Non-pigmented ciliary epithelial cell (primary cell): ENCODE results near the gene ABCB10.
A peak's percentile ranks its signal among the peaks of the same experiment; 100 is the strongest.
"Not testable (repeated sequence)": the region's sequence is repeated elsewhere in the genome, so short reads cannot be mapped to it uniquely, and the experiment has no call there.

Experiments
- DNase-seq: peaks from one replicate; pipeline ENCODE4 v3.0.0-alpha.2; 2010; ENCODE audit warnings: low read depth

Gene ABCB10

GRCh38 chr1:229570891-229571516 lies 12.5 kb upstream of the ABCB10 start:
- DNase-seq: no peak

GRCh38 chr1:229570305-229570704 lies 11.8 kb upstream of the ABCB10 start:
- DNase-seq: no peak

GRCh38 chr1:229567109-229567868 lies 8.8 kb upstream of the ABCB10 start:
- no peak for DNase-seq

DNA sequence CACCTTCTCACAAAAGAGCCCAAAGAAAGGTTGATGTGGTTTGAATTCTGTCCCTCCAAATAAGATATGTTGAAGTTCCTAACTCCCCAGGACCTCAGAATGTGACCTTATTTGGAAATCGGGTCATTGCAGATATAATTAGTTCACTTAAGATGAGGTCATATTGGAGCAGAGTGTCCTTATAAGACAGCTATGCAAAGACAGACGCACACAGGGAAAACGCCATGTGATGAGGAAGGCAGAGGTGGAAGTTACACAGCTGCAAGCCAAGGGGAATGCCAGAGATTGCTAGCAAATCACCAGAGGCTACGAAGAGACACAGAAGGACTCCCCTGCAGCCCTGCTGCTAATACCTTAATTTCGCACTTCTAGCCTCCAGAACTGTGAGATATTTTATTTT lies 5.2 kb upstream of the ABCB10 start:
- DNase-seq: peak; percentile 54

DNA sequence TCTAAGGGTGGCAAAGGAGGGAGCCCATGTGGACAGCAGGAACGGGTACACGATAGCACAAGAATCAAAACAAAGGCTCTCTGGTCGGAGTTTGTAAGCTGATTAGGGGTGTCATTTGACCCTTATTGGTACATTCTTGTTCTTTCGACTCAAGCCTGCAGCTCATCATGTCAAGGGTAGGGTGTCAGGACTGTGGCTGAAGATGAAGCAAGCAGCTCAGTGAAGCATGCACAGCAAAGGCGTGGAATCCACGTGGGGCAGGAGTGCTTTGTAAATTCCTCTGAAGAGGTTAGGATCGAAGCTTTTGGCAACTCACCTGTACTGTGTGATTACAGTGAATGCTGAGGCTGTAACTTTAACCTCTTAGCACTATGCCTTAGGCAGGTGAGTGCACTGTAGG lies 4.7 kb upstream of the ABCB10 start:
- no peak for DNase-seq

- DNase-seq: no peak
These were observed 4.2 kb upstream of the ABCB10 start for GRCh38 chr1:229562686-229563085.

- DNase-seq: no peak
These were observed 2.6 kb upstream of the ABCB10 start for GRCh38 chr1:229561141-229561540.

GRCh38 chr1:229560124-229560523 lies 1.6 kb upstream of the ABCB10 start:
- DNase-seq: not testable (repeated sequence)

DNA sequence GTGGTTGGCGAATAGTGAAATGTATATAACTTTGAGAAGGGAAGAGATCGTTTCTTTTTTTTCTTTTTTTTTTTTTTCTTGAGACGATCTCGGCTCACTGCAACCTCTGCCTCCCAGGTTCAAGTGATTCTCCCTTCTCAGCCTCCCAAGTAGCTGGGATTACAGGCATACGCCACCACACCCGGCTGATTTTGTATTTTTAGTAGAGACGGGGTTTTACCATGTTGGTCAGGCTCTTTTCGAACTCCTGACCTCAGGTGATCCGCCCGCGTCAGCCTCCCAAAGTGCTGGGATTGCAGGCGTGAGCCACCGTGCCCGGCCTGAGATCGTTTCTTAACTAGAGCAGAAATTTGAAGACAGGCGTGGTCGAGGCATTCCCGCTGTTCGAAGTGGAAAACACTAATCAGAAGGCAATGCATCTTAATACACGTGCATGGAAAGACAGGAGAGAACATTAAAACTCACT lies 862 bp upstream of the ABCB10 start:
- DNase-seq: not testable (repeated sequence)

GRCh38 chr1:229557913-229558414 lies 543 bp downstream of the ABCB10 start:
- DNase-seq: no peak

DNA sequence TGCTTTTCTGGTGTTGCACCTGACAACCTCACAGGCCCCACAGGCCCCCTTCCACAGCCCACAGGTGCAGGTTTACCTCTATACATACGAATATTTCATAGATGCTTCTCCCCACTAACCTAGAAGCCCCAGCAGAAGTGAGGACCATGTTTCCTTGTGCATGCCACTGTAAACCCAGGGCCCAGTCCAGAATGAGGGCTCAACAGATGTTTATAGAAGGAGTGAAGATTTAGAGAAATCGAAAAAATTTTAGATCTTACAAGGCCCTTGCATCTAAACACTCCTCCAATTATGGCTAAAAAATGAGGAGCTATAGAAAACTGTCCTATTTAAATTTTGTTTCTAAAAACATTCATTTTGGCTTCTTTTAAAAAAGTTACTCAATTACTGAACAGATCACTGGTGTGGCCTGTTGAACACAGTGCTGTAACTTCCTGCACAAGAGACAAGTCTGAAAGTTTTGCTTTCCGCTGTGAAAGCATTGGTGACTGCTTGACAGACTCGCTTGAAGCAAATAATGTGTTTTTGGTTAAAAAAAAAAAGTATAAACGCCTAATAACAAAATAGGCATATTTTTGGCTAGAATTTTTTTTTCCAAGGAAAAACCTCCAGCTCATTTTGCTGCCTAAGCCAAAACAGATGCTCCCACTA lies 1.2 kb downstream of the ABCB10 start:
- DNase-seq: no peak

DNA sequence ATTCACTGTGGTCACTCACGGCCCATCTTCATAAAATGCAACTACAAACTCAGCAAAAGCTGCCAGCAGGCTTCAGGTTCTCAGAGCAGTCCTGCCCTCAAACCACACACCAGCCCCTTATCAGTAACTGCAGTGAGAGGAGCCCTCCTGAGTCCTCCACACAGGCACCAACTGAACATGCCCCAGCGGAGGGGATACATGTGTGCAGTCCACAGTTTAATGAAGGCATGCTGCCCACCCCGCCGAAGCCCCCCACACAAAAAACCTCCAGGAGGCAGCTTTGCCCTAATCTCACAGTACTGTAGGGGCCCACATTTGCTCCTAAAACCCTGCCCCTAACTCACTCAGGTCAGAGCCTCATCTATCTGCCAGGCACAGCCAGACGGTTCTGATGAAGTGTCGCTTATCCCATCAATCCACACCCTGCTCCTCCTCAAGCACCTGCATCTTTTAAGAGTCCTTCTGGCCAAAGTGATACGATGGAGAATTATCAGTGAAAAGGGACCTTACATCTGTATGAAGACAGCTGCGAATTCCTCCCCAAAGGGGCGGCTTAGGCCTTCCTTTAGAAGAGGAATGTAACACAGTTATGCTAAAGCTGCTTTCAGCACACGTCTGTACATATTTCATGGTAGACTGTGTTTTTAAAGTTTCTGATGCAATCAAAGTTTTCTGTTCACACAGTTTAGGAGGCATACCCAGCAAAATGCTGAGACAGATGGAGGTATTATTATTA lies 3.5 kb downstream of the ABCB10 start:
- DNase-seq: no peak

DNA sequence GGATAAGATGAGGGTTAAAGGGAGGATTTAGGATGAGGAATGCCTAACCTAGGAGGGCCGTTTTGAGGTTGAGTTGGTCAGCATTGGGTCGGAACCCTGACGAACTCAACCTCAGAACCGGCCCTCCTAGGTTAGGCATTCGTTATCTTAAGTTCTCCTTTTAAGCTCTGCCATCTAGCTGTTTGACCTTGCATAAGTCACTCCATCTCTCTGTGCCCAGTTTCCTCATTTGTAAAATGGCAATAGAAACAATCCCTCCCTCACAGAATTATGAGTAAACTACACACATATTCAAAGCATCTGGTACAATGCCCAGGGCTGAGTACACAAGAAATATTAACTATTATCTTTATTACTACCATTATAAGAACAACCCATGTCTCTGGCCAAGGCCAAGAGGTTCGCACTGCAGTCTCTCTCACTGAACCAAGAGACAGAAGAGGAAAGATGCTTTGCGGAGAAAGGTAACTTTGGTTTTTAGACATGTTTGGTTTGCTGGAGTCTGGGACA lies 4.8 kb downstream of the ABCB10 start:
- no peak for DNase-seq

GRCh38 chr1:229552732-229553131 lies 5.8 kb downstream of the ABCB10 start:
- no peak for DNase-seq

DNA sequence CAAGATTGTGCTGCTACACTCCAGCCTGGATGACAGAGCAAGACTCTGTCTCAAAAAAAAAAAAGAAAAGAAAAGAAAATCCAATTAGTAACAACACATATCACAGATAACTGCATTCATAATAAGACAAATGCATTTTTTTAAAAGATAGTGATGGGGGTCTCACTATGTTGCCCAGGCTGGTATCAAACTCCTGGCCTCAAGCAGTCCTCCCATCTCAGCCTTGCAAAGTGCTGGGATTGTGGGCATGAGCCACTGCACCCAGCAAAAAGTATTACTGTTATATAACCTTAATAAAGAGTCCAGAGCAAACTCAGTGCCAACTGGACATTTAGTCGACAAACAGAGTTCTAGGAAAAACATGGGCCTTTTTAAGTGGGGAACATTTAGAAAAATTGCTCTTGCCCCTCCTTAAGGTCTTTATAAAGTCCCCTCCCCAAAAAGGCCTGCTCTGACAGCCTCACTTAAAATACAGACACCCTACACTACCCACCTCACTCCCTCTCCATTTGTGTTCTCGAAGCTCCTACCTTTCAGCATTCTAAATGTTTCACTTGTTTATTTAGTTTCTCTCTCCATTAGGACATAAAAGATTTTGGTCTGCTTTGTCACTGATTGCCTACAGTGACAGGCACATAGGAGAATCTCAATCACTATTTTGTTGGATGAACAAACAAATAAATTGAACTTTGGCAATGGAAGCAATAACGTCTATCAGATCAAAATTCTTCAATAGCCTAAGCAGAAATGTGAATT lies 7.5 kb downstream of the ABCB10 start:
- DNase-seq: no peak

DNA sequence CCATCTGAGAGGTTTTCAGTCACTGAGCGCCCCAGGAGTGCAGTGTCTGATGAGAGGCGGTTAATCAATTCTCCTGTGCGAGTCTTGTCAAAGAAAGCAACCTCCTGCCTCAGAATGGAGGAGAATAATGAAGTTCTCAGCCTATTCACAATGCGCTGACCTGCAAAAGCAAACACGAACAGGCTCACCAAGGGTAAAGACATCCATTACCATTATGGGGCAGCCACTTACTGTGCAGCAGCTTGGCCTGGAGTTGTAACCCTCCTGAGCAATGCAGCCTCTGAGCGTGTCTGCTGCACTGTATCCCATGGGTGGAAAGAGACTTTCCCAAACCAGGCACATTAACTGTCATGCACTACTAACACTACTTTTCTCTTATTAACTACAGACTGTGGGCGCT lies 11.0 kb downstream of the ABCB10 start:
- DNase-seq: no peak

GRCh38 chr1:229544587-229544986 lies 13.9 kb downstream of the ABCB10 start:
- DNase-seq: no peak

DNA sequence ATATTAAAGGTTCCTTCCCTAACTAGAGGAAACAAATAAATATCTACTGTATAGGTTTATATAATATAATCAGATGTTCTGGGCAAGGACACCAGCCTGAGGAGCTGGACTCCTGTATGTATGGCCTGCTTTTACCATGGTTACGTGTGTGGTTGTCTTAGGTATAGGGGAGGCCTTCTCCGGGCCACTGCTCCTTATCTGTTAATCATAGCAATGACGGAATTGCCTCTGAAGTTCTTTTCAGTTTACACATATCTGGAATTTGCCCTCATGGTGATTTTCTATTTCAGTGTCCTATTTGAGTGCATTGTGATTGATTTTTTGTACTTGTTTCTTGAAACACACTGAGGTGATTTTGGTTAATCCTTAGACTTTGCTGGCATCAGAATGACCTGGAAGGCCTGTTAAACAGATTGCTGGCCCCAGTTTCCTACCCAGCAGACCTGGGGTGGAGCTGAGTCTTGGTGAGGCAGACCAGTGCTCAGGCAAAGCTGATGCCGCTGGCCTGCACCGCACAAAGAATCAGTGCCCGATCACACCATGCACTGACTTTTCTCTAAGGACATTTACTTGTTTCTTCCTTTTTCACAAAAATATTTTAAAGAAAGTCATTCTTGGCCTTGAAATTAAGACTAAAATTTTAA lies 18.5 kb downstream of the ABCB10 start:
- no peak for DNase-seq

GRCh38 chr1:229538945-229539344 lies 19.6 kb downstream of the ABCB10 start:
- DNase-seq: no peak

DNA sequence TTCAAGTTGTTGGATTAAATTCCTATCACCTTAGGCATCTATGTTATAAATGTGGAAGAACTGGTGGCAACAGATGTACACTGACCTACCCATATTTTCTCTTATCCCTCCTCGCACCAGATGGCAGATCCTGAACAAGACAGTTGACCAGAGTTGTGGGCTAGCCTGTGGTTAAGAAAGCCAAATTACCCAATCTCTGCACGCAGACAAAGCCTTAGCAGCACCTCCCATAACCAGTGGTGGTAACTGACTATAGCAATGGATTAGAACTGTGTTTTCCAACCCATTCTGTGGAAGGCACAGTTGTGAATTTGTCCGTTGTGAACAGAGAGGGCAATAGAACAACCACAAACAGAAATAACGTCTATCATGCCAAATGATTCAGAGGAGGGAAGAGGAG lies 20.6 kb downstream of the ABCB10 start:
- DNase-seq: no peak

- no peak for DNase-seq
These were observed 21.5 kb downstream of the ABCB10 start for GRCh38 chr1:229536982-229537381.
